HG02943 (cell line): ENCODE data around the gene CCR6.

Experiments used
- ATAC-seq: cut with Tn5 transposase; IDR thresholded peaks from one replicate; pipeline ENCODE4 v1.9.1; 2021; ENCODE audit warnings: mild to moderate bottlenecking, low read depth, moderate library complexity; ENCODE audit not compliant: unreplicated experiment

The CCR6 gene

GRCh38 chr6:167097770-167098169, 25.1 kb upstream of the CCR6 start:
- no peak for ATAC-seq

- no peak for ATAC-seq
These were observed 24.1 kb upstream of the CCR6 start for GRCh38 chr6:167098825-167099225.

- ATAC-seq, result no peak
These were observed 23.2 kb upstream of the CCR6 start for GRCh38 chr6:167099707-167100106.

- ATAC-seq, result no peak
These were observed 22.6 kb upstream of the CCR6 start for GRCh38 chr6:167100241-167100674.

DNA sequence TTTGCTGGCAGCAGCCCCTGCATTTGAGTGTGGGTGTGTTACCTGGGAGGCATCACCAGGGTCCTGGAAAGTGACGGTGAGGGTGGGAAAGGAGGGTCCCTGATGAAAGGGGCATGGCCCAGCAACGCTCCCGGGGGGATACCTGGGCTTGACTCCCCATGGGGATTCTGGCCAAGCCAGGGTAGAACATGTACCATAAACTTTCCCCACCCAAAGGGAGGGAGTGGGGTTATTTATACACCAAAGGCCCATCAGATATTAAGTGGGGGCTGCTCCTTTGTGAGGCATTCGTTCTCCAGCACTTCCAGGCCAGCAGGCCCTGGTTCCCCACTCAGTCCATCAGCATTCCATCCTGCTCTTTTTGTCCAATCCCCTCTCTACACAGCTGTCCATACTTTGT, 20.6 kb upstream of the CCR6 start:
- ATAC-seq, result no peak

DNA sequence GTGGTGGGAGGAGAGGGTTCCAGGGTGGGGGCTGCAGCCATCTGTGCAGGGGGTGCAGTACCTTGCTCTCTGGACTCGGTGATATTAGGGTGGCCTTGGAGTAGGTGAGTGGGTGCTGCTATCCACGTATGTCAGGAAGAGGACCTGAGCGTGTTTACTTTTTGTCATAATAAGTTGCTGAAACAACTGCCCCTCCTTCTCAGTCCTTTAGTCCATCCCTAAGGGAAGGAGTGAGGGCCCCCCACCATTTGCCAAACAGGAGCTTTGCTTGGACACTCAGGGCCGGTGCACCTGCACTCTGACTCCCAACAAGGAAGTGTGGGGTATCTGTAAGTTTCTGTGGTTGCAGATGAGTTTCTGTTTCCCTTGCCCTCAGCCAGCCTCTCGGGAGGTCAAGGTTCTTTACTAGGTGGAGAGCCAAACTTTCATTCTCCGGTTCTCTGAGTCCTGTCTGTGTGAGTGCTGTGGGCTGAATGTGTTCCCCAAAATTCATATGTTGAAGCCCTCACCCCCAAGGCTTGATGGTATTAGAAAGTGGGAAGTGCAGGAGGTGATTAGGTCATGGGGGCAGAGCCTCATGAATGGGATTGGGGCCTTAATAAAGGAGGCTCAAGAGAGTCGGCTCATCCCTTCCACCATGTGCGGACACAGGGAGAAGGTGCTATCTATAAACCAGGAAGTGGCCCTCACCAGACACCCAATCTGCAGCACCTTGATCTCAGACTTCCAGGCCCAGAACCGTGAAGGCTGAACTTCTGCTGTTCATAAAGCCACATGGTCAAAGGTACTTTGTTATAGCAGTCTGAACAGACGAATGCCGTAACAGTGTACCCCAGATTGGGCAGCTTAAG, 19.6 kb upstream of the CCR6 start:
- ATAC-seq, result peak; percentile 97

DNA sequence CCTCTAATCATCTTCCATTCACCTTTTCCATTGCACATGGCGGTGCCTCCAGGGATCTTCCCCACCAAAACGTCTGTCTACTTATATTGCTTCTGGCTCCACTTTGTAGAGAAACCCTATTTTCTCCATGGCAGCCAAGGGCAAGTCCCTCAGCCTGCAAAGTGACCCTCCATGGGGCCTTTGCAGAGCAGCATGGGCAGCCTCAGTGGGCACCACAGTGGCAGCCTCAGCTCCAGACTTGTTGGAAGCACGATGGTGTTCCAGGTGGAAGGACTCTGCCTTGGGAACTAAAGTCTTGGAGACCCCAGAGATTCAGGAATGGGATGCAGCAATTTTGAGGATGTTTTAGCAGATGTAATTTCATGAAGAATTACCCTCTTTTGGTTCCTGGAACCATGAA, 18.5 kb upstream of the CCR6 start:
- ATAC-seq, result no peak

GRCh38 chr6:167105060-167105459, 17.8 kb upstream of the CCR6 start:
- ATAC-seq, result no peak

DNA sequence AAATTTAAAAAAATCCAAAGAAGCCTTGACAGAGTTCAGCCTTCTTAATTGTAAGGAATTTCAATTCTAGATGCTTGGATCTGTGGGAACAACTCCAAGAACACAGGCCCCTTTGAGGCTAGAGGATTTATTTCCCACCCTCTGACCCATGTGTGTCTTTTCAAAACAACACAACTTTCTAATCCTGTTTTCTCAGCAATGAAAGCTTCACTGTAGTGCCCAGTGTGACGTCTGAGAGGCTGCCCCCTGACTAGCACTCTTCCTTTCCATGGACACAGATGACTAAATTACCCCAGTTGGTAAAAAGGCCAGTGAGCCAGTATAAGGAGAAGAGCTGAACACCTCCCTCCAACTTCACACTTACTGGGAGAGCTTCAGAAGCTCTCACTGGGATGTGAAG, 16.5 kb upstream of the CCR6 start:
- no peak for ATAC-seq

- ATAC-seq, result no peak
These were observed 15.1 kb upstream of the CCR6 start for GRCh38 chr6:167107787-167108186.

DNA sequence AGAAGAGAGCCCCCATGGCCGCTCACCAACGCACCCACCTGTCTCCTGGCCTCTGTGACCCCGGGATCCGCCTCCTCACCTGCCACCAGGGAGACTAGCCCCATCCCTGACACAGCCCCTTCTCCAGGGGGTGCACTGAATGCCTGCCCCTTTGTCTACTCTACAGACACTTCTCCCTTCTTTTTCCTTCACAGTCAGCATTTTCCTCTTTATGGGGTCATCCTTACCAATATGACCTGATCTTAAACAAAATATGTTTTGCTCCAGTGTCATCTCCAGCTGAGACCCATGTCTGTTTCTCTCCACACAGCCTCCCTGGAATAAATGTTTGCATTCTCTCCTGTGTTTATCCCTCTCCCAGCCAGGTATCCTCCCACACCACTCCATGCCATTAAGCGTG, 14.6 kb upstream of the CCR6 start:
- ATAC-seq, result no peak

- ATAC-seq, result no peak
These were observed 13.2 kb upstream of the CCR6 start for GRCh38 chr6:167109651-167110050.

- ATAC-seq, result no peak
These were observed 11.3 kb upstream of the CCR6 start for GRCh38 chr6:167111597-167111996.

DNA sequence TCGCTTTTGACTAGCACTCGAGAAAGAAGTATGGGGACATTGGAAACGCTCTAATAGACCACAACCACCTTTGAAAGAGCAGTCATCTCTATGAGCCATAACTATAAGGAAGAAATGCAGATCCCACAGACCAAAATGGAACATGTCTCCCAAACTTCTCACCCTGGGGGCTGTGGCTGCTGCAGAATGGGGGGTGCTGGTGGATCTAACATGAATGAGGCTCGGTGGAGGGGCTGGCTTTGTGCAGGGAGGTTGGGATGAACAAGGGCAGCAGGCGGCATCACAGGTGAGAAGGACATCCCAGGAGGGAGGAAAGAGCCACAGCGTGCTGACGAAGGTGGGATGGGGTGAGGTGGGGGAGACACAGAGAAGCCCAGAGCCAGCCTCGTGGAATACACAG, 10.5 kb upstream of the CCR6 start:
- ATAC-seq, result no peak

DNA sequence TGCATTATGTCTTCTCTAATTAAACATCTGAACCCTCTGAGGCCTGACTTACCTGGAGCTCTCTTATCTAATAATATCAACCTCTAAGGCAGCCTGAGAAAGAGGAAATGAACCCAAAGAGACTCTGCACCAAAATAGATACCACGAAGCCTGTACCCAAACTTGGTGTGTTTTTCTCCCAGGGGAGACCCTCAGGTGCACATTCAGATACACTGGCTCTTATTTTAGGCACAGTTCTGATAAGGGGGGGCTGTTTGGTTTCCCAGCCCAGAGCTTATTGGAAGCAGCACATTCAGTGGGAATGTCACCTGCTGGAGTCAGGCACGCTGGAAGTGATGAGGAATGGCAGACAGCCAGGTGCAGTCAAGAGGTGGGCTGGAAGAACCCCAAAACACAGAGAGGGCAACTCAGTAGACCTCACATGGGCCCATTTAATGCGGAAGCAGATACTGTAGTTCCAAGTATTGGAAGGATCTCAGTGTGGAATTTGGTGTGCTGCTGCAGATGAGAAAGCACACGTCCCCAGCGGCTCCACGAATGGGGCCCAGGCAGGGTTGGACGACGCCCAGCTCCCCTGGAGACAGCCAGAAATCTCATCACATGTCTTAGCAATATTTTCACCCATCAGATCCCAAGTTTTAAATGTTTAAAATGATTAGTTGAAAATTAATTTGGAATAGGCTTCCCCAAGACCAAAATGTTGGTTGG, 9.7 kb upstream of the CCR6 start:
- ATAC-seq, result peak; percentile 48

DNA sequence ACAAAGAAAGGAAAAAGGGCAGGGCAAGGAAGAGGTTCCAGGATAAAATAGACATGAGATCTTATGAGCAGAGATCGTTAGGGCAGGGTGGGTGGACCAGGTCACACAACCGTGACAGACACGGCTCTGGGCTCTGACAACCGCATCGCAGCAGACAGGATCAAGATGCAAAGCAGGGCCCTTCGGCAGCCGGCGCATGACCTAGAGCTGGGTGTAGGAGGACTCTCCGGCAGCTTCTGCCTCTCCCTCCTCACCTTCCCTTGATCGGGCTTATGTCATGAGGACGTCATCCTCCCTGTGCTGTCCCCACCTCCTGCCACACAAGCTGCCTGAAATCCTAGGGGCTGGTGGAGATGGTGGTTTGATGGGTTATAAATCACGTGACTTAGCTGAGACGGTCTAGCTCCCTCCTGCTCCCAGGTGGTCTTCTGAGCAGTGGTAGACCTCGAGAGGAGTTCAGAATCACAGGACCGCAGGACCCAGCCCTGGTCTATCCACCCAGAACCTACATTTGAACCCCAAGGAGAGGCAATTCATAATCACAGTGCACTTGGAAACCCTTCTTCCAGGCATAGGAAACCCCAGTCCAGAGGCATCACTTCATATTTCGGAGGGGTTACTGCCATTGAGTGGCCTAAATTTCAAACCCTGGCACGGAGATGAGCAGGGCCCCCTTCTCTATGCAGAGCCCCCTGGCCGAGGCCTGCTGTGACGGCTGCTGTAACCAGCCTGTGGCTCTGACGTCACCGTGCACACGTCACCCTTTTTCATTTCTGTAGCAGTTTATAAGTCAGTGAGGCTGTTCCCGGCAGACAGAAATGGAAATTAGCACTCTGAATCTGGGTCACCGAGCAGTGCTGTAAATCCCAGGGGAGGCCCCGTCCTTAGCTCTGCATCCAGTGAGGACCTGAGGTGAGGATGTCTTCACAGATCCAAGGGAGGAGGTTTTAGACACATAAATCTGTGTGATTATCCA, 8.7 kb upstream of the CCR6 start:
- peak; percentile 82 for ATAC-seq

GRCh38 chr6:167115054-167115453, 7.8 kb upstream of the CCR6 start:
- ATAC-seq, result no peak

- ATAC-seq, result no peak
These were observed 6.6 kb upstream of the CCR6 start for GRCh38 chr6:167116109-167116837.

GRCh38 chr6:167116838-167117228, 6.1 kb upstream of the CCR6 start:
- ATAC-seq, result no peak

DNA sequence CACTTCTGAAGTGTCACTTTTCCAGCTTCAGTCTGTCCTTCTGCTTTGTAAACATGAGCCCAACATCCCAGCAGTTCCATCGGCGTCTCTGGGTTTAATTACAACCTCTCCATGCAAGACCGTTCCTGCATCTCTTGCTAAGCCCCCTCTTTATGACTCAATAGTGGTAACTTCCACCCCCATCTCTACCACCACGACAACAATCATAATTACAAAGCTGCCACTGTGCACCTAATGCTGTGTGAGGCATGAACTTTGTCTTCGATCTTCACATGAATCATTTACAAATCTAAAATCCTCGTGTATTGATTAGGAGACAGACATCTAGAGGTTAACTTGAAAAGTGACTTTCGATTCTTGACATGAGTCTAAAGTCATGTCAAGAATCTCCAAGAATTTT, 4.9 kb upstream of the CCR6 start:
- no peak for ATAC-seq
